HEK293T (cell line): ENCODE data around the gene CCR8.
"Not testable (repeated sequence)": the region's sequence is repeated elsewhere in the genome, so short reads cannot be mapped to it uniquely, and the experiment has no call there.

Experiments used
- CTCF ChIA-PET: fragments of 350-600 bp; formaldehyde crosslinking; extraction: SDS; loops from one replicate; lab custom pipeline; 2021; ENCODE audit warnings: antibody characterized with exemption, inconsistent platforms; lab: Yijun Ruan, JAX
- POLR2A ChIA-PET: fragments of 350-600 bp; formaldehyde crosslinking; extraction: SDS; loops from one replicate; lab custom pipeline; 2020; ENCODE audit warnings: antibody characterized with exemption, inconsistent platforms; lab: Yijun Ruan, JAX
- DNase-seq: peaks from one replicate; pipeline ENCODE4 v3.0.0; 2012; ENCODE audit warnings: mixed read lengths; ENCODE audit errors: extremely low spot score
- ARNT ChIP-seq: fragments of 450-650 bp; IDR thresholded peaks from 2 replicates; pipeline ENCODE4 v1.6.1; 2017; ENCODE audit warnings: mild to moderate bottlenecking
- BHLHE40 ChIP-seq: fragments of 450-650 bp; IDR thresholded peaks from 2 replicates; pipeline ENCODE4 v1.6.1; 2016; ENCODE audit warnings: mild to moderate bottlenecking, moderate library complexity, borderline replicate concordance
- CTBP1 ChIP-seq: fragments of 450-650 bp; IDR thresholded peaks from 2 replicates; pipeline ENCODE4 v1.6.1; 2016; ENCODE audit warnings: borderline replicate concordance
- ELF4 ChIP-seq: fragments of 450-650 bp; IDR thresholded peaks from 2 replicates; pipeline ENCODE4 v1.6.1; 2017; ENCODE audit warnings: antibody characterized with exemption
- FOXA1 ChIP-seq: fragments of 450-650 bp; IDR thresholded peaks from 2 replicates; pipeline ENCODE4 v1.6.1; 2016; ENCODE audit warnings: mild to moderate bottlenecking
- FOXK2 ChIP-seq: fragments of 450-650 bp; IDR thresholded peaks from 2 replicates; pipeline ENCODE4 v1.6.1; 2016; ENCODE audit warnings: mild to moderate bottlenecking
- FOXM1 ChIP-seq: fragments of 450-650 bp; IDR thresholded peaks from 2 replicates; pipeline ENCODE4 v1.6.1; 2017; ENCODE audit warnings: mild to moderate bottlenecking, borderline replicate concordance
- HDGF ChIP-seq: fragments of 450-650 bp; IDR thresholded peaks from 2 replicates; pipeline ENCODE4 v1.6.1; 2017; ENCODE audit warnings: antibody characterized with exemption, borderline replicate concordance
- L3MBTL2 ChIP-seq: fragments of 450-650 bp; conservative IDR thresholded peaks from 2 replicates; pipeline ENCODE4 v1.6.1; 2016; ENCODE audit warnings: mild to moderate bottlenecking
- LEF1 ChIP-seq: fragments of 450-650 bp; IDR thresholded peaks from 2 replicates; pipeline ENCODE4 v1.6.1; 2017; ENCODE audit warnings: mild to moderate bottlenecking, borderline replicate concordance
- NFRKB ChIP-seq: fragments of 450-650 bp; IDR thresholded peaks from 2 replicates; pipeline ENCODE4 v1.6.1; 2016; ENCODE audit warnings: mild to moderate bottlenecking, moderate library complexity
- PKNOX1 ChIP-seq: fragments of 450-650 bp; IDR thresholded peaks from 2 replicates; pipeline ENCODE4 v1.6.1; 2016
- SP1 ChIP-seq: fragments of 450-650 bp; IDR thresholded peaks from 2 replicates; pipeline ENCODE4 v1.6.1; 2017
- SUZ12 ChIP-seq: fragments of 450-650 bp; IDR thresholded peaks from 2 replicates; pipeline ENCODE4 v1.6.1; 2016; ENCODE audit warnings: mild to moderate bottlenecking
- TARDBP ChIP-seq: fragments of 450-650 bp; IDR thresholded peaks from 2 replicates; pipeline ENCODE4 v1.6.1; 2016
- ZNF384 ChIP-seq: fragments of 450-650 bp; IDR thresholded peaks from 2 replicates; pipeline ENCODE4 v1.6.1; 2016

Gene CCR8

DNA sequence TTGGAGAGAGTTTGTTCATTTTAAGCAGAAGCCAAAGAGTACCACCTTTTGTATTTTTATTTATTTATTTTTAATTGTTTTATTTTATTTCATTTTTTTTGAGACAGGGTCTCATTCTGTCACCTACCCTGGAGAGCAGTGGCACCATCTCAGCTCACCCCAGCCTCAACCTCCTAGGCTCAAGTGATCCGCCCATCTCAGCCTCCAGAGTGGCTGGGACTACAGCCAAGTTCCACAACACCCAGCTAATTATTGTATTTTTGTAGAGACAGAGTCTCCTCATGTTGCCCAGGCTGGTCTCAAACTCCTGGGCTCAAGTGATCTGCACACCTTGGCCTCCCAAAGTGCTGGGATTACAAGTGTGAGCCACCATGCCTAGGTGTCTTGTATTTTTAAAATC, 9.6 kb downstream of the CCR8 start:
- TF ChIP-seq SP1 (no peak), BHLHE40 (no peak), PKNOX1 (no peak), CTBP1 (no peak), FOXK2 (no peak), FOXM1 (no peak), TARDBP (no peak), L3MBTL2 (no peak), NFRKB (no peak), ELF4 (no peak), ZNF384 (no peak), SUZ12 (no peak)
- CTCF ChIA-PET, result no interaction called here
- DNase-seq, result no peak
- POLR2A ChIA-PET, result no interaction called here

GRCh38 chr3:39343076-39343717, 13.7 kb downstream of the CCR8 start:
- TF ChIP-seq SP1 (no peak), CTBP1 (no peak), TARDBP (no peak)
- POLR2A ChIA-PET, result interaction anchor here (1.3 kb wide), 1 partner anchor 41 kb away, joined by 3 read pairs; no protein-coding TSS in a partner anchor
- CTCF ChIA-PET, result no interaction called here
- DNase-seq, result no peak

DNA sequence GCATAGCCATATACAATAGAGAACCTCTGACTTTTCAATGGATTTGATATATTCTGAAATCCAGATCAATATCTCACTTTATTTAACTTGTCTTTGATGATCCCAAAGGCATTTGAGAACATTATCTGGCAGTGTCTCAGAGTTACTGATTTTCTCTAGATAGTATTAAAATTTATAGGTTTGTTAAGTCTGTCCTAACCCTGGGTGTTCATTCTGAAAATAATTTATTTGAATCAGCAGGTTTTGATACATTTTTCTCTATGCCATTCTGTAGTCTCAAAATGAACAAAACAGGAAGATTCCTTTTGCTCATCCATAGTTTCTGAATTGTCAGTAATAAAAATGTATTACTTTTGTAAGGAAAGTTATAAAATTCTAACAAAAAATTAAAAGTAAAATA, 14.3 kb downstream of the CCR8 start:
- no peak for TF ChIP-seq LEF1
- TF ChIP-seq SUZ12, result no peak
- no peak for TF ChIP-seq L3MBTL2
- POLR2A ChIA-PET, result interaction anchor here (1.3 kb wide), 1 partner anchor 40 kb away, joined by 3 read pairs; no protein-coding TSS in a partner anchor
- CTCF ChIA-PET, result no interaction called here
- DNase-seq, result no peak

GRCh38 chr3:39344746-39345344, 15.3 kb downstream of the CCR8 start:
- ChIA-PET CTCF (no interaction called here), POLR2A (no interaction called here)
- no peak for DNase-seq
- no peak for TF ChIP-seq L3MBTL2
- TF ChIP-seq FOXA1, result no peak
- no peak for TF ChIP-seq LEF1
- TF ChIP-seq FOXM1, result no peak
- no peak for TF ChIP-seq ZNF384
- TF ChIP-seq ELF4, result no peak
- TF ChIP-seq ARNT, result no peak

DNA sequence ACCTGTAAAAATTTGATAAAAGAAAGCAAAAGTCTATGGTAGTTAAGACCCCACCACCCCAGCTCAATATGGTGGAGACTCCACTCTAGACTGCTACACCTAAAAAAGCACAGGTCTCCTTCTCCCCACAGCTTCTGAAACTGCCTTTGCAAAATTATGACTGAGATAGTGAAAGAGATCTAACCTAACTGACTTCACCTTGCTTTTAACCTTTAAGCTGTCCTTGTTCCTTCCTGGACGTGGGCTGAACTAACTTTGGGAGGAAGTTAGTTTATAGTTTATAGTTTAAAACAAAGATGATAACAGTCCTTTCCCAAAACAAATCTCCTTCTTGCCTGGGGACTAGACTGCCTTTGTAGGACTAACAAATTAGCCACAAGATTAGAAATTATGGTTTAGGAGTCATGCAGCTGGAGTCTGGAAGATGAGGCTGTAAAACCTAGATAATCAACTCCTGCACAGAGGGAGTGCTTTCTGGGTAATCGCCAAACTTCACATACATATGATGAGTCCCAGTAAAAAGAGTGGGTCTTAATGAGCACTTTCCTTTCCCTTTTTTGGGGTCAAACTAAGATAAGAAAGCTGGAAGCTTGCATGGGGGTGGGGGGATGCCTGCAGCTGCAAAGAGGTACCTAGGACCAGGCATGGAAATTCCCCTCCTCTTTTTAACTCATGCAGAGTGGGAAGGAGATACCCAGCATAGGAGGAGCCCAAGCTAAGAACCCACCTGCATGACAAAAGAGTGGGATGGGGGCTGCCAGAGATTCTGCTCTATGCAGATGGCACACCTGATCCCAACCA, 17.5 kb downstream of the CCR8 start:
- no peak for DNase-seq
- ChIA-PET CTCF (interaction anchor here (1.3 kb wide), 1 partner anchor 31 kb away, joined by 3 read pairs; no protein-coding TSS in a partner anchor), POLR2A (interaction anchor here (0.9 kb wide), 1 partner anchor 60 kb away, joined by 3 read pairs; no protein-coding TSS in a partner anchor)
- TF ChIP-seq SP1, result no peak
- TF ChIP-seq ZNF384, result no peak
- no peak for TF ChIP-seq LEF1
- TF ChIP-seq TARDBP, result no peak
- no peak for TF ChIP-seq SUZ12

DNA sequence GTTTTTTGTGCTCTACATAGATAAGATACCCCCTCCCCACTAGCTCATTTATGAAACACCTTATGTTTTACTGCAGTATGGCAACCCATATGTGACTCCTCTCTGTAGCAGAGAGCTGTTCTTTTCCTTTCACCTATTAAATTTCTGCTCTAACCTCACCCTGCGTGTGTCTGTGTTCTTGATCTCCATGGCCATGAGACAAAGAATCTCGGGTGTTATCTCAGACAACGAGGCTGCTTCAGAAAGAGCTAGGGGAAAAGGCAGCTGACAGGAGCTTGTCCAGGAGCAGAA, 18.0 kb downstream of the CCR8 start:
- CTCF ChIA-PET, result no interaction called here
- no peak for DNase-seq
- TF ChIP-seq CTBP1, result no peak
- TF ChIP-seq NFRKB, result no peak
- no peak for TF ChIP-seq SUZ12
- no peak for TF ChIP-seq ELF4
- no peak for TF ChIP-seq FOXK2
- no peak for TF ChIP-seq ZNF384
- TF ChIP-seq HDGF, result no peak
- TF ChIP-seq ARNT, result no peak
- POLR2A ChIA-PET, result interaction anchor here (0.9 kb wide), 1 partner anchor 59 kb away, joined by 3 read pairs; no protein-coding TSS in a partner anchor

DNA sequence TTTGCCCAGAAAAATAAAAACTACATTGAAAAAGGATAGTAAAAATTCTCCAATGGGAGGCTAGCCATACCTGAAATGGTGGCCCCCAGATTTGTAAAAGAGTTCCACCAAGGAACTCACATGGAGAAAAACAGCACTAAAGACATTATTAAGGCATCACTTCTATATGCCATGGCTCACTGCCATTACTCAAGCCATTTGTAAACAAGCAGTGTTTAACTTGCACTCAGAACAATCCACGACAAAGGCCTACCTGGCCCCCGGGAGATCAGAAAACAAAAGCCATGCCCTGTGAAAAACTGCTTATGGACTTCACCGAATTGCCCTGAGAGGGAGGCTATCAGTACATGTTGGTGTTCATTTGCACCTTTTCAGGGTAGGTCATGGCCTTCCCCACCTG, 19.6 kb downstream of the CCR8 start:
- ChIA-PET POLR2A (no interaction called here), CTCF (no interaction called here)
- TF ChIP-seq TARDBP, result no peak
- TF ChIP-seq BHLHE40, result no peak
- TF ChIP-seq L3MBTL2, result no peak
- TF ChIP-seq ZNF384, result no peak
- no peak for TF ChIP-seq LEF1
- TF ChIP-seq ARNT, result no peak
- no peak for TF ChIP-seq SUZ12
- TF ChIP-seq ELF4, result no peak
- TF ChIP-seq CTBP1, result no peak
- DNase-seq, result no peak

DNA sequence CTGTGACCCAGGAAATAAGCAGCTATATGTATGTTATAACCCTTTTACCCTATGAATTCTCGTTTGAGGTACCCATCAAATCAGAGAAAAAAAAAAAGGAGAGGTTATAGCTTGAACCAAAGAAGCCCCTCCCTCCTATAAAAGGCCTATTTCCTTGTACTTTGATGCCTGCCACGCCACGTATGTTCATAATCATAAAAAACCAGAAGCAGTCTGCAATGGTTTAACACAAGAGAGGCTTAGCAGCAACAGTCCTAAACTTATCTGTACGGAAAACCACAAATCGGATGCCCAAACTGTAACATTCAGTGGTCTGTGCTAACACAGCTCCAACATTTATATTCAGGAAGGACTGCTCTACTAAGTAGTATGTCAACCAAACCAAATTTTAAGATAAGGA, 21.2 kb downstream of the CCR8 start:
- POLR2A ChIA-PET, result no interaction called here
- CTCF ChIA-PET, result interaction anchor here (0.6 to 1.0 kb wide), 2 partner anchors 24 to 27 kb away, joined by 3 to 4 read pairs; no protein-coding TSS in a partner anchor
- no peak for DNase-seq
- TF ChIP-seq NFRKB (no peak), FOXM1 (no peak), CTBP1 (no peak), ARNT (no peak), LEF1 (no peak), TARDBP (no peak), HDGF (no peak)

GRCh38 chr3:39351134-39351533, 21.6 kb downstream of the CCR8 start:
- CTCF ChIA-PET, result interaction anchor here (0.6 to 1.0 kb wide), 2 partner anchors 25 to 27 kb away, joined by 3 to 4 read pairs; no protein-coding TSS in a partner anchor
- POLR2A ChIA-PET, DNase-seq: not testable (repeated sequence)

DNA sequence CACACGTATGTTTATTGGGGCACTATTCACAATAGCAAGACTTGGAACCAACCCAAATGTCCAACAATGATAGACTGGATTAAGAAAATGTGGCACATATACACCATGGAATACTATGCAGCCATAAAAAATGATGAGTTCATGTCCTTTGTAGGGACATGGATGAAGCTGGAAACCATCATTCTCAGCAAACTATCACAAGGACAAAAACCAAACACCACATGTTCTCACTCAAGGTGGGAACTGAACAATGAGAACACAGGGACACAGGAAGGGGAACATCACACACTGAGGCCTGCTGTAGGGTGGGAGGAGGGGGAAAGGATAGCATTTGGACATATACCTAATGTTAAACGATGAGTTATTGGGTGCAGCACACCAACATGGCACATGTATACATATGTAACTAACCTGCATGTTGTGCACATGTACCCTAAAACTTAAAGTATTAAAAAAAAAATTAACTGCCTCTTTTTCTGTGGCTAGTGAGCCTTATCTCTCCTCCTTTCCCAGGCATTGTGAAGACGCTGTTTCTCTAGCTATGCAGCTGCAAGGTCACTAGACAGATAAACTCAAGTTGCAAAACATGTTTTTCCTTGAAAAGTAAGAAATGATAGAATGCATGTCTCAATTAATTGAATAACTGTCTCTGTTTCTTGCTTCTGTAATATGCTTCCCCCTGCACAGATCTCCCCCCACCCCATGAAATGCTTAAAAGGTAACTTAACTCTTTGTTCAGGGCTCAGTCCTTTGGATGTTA, 23.8 kb downstream of the CCR8 start:
- CTCF ChIA-PET, DNase-seq, POLR2A ChIA-PET: not testable (repeated sequence)
